Fibroblast of lung (primary cell): Measurements from ENCODE around the gene CDK6.

ENCODE experiments used
- EZH2 ChIP-seq: IDR thresholded peaks from 2 replicates; pipeline ENCODE4 v1.5.1; 2012; ENCODE audit warnings: low read length, control low read depth, mild to moderate bottlenecking; ENCODE audit errors: missing control alignments
- TF ChIP-seq, protein P1 (sequence below), 2 donors: IDR thresholded peaks in 1 of 2; conservative IDR thresholded peaks in 1 of 2; 1 replicate in 1 of 2; 2 replicates in 1 of 2; pipeline ENCODE4 v1.5.1; 2011 to 2012; ENCODE audit warnings: low read length in 2 of 2, control low read depth in 1 of 2, inconsistent platforms in 1 of 2, low read depth in 1 of 2, mild to moderate bottlenecking in 1 of 2

DNA sequence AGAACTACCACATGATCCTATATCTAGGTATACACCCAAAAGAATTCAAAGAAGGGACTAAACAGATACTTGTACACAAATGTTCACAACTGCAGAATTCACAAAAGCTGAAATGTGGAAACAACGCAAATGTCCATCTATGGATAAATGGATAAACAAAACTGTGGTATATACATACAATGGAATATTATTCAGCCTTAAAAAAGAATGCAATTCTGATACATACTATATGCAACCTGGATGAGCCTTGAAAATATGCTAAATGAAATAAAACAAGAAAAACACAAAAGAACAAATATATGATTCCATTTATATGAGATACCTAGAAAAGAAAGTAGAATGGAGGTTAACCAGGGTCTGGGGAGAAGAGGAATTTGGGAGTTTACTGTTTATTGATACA lies 253.4 kb downstream of the CDK6 start:
- TF ChIP-seq, protein P1, sequence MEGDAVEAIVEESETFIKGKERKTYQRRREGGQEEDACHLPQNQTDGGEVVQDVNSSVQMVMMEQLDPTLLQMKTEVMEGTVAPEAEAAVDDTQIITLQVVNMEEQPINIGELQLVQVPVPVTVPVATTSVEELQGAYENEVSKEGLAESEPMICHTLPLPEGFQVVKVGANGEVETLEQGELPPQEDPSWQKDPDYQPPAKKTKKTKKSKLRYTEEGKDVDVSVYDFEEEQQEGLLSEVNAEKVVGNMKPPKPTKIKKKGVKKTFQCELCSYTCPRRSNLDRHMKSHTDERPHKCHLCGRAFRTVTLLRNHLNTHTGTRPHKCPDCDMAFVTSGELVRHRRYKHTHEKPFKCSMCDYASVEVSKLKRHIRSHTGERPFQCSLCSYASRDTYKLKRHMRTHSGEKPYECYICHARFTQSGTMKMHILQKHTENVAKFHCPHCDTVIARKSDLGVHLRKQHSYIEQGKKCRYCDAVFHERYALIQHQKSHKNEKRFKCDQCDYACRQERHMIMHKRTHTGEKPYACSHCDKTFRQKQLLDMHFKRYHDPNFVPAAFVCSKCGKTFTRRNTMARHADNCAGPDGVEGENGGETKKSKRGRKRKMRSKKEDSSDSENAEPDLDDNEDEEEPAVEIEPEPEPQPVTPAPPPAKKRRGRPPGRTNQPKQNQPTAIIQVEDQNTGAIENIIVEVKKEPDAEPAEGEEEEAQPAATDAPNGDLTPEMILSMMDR (conservative IDR thresholded peaks at IDR 0.05 in 1 of 2, IDR thresholded peaks at IDR 0.05 in 1 of 2; ENCODE audit: low read depth in 1 of 2, low read length in 2 of 2): no peak
- TF ChIP-seq EZH2: no peak
